Psoas muscle (tissue), 8 donors: ENCODE data around the gene RNF123. TPM values are rescaled to one million over a fixed set of nuclear protein-coding genes. Genes with fewer than 3 reads are reported as not detected.
A peak's percentile ranks its signal among the peaks of the same experiment; 100 is the strongest.

Experiments used
- ATAC-seq, 4 donors: fragments of 200-7000 bp; cut with Tn5 transposase; one replicate each; pipeline ENCODE4 v1.9.1; 2020; ENCODE audit warnings: moderate library complexity in 3 of 4, mild to moderate bottlenecking in 2 of 4
- DNase-seq, 2 donors: peaks; one replicate each; pipeline ENCODE4 v3.0.0-alpha.2; 2020
- H3K27ac ChIP-seq: fragments of 200-600 bp; one replicate; pipeline ENCODE4 v1.8.0; 2022
- H3K27me3 ChIP-seq, 3 donors: fragments of 200-600 bp in 1 of 3; one replicate each; pipeline versions ENCODE4 v1.6.1 to v1.8.0; 2013 to 2022; ENCODE audit warnings: low read length in 2 of 3, mild to moderate bottlenecking in 2 of 3, moderate library complexity in 1 of 3; ENCODE audit not compliant: insufficient read depth in 3 of 3
- H3K36me3 ChIP-seq, 2 donors: fragments of 200-600 bp in 1 of 2; one replicate each; pipeline versions ENCODE4 v1.6.1 to v1.8.0; 2013 to 2022; ENCODE audit warnings: low read depth in 1 of 2, mild to moderate bottlenecking in 1 of 2, moderate library complexity in 1 of 2; ENCODE audit not compliant: insufficient read depth in 1 of 2
- H3K4me1 ChIP-seq: fragments of 200-600 bp; one replicate; pipeline ENCODE4 v1.8.0; 2022
- H3K4me3 ChIP-seq: fragments of 200-600 bp; one replicate; pipeline ENCODE4 v1.8.0; 2022; ENCODE audit warnings: mild to moderate bottlenecking
- H3K9me3 ChIP-seq: fragments of 200-600 bp; one replicate; pipeline ENCODE4 v1.8.0; 2022
- CTCF ChIP-seq: fragments of 200-600 bp; IDR thresholded peaks from one replicate; pipeline ENCODE4 v1.8.0; 2022; ENCODE audit warnings: antibody characterized with exemption
- WGBS, 3 donors: extraction: QIAGEN DNeasy Blood & Tissue Kit; methylation state at CpG; one replicate each; pipeline versions ENCODE4 v1.1.6 to v1.1.7; 2013; 5-methylcytosine and 5-hydroxymethylcytosine counted together
- intact Hi-C, 2 donors: fragments of 100-400 bp; cut with DNase I; formaldehyde crosslinking; loops; one replicate each; pipeline versions ENCODE4 v1.11.0 to v1.14.2; 2022
- polyA plus RNA-seq, 3 donors: library from polyadenylated mRNA; stranded (reverse); fragments of 200-250 nt; gene quantifications; one replicate each; pipeline ENCODE4 v1.2.3, GENCODE V29; 2013
- total RNA-seq, 4 donors: library from RNA; stranded (reverse); fragmentation: NEBNext Ultra II Directional in 2 of 4; extraction: Animal tissue kit (Norgen Biotek cat#: 25700) in 2 of 4; gene quantifications; one replicate each; pipeline versions ENCODE4 v1.2.1 to v1.2.4, GENCODE V29; 2021 to 2023
- donor health status: healthy with polysubstance abuse.
- donor health status: DM: no; HTN: no; CAD: no; lungs with moderate emphysema.
- donor health status: Bipolar disorder and iron deficiency.
- donor health status: healthy.
- donor health status: DM: yes; HTN: yes; CAD: no.
- donor health status: DM: no; HTN: no; CAD: no.
- donor health status: DM: no; HTN: no; CAD: no.
- donor health status: DM: yes; HTN: yes; CAD: no.

The RNF123 gene
- total and polyA plus RNA-seq, 7 donors: 36.1 to 170 (median 105) TPM

- peaks cover 0 to 85% of the 10 kb centered on the region in 2 donors for H3K36me3 ChIP-seq
- H3K27ac ChIP-seq: no peak overlapping the region
- intact Hi-C loops: no loop called here
- no peak overlapping the region for H3K4me3 ChIP-seq
- no peak for TF ChIP-seq CTCF
- H3K9me3 ChIP-seq: no peaks in the 10 kb centered on the region
- no peak for ATAC-seq
- H3K27me3 ChIP-seq: no peaks in the 10 kb centered on the region
- WGBS, 3 donors: 48 to 65% (median 49%) methylated on average over 4 of the region's 4 CpGs
- DNase-seq: peak in 1 of 2 donors; percentile 25
- no peaks in the 10 kb centered on the region for H3K4me1 ChIP-seq
Observed at GRCh38 chr3:49707113-49707480, 17.7 kb downstream of the RNF123 start.

- H3K4me1 ChIP-seq: peaks cover 11% of the 10 kb centered on the region
Observed at GRCh38 chr3:49709852-49710251, 20.5 kb downstream of the RNF123 start.

GRCh38 chr3:49711489-49711888, 22.1 kb downstream of the RNF123 start:
- Histone ChIP-seq H3K27me3 (no peaks in the 10 kb centered on the region), H3K4me3 (no peak overlapping the region), H3K4me1 (peaks cover 13% of the 10 kb centered on the region), H3K9me3 (no peaks in the 10 kb centered on the region), H3K27ac (no peak overlapping the region), H3K36me3 (peaks cover 0 to 68% of the 10 kb centered on the region in 2 donors)
- no peak for ATAC-seq
- 92 to 98% (median 93%) methylated on average over 5 of the region's 5 CpGs for WGBS, 3 donors
- intact Hi-C loops: no loop called here
- no peak for TF ChIP-seq CTCF
- peak; percentile 1 to 28 for DNase-seq

More at GRCh38 chr3:49709852-49710251, 20.5 kb downstream of the RNF123 start:
- peaks cover 0 to 74% of the 10 kb centered on the region in 2 donors for H3K36me3 ChIP-seq
- TF ChIP-seq CTCF: no peak
- H3K27ac ChIP-seq: no peak overlapping the region
- no peak for ATAC-seq
- H3K9me3 ChIP-seq: no peaks in the 10 kb centered on the region
- 90 to 96% (median 92%) methylated on average over 8 of the region's 8 CpGs for WGBS, 3 donors
- no peak overlapping the region for H3K4me3 ChIP-seq
- no peak for DNase-seq
- no peaks in the 10 kb centered on the region for H3K27me3 ChIP-seq
- intact Hi-C loops: no loop called here

GRCh38 chr3:49712166-49712565, 22.8 kb downstream of the RNF123 start:
- intact Hi-C loops: no loop called here
- DNase-seq: peak; percentile 6 to 41
- no peak for TF ChIP-seq CTCF

GRCh38 chr3:49712631-49713317, 23.4 kb downstream of the RNF123 start:
- H3K4me1 ChIP-seq: peaks cover 14% of the 10 kb centered on the region
- no peaks in the 10 kb centered on the region for H3K9me3 ChIP-seq
- ATAC-seq (no peak), DNase-seq (peak; percentile 3 to 48)
- peaks cover 0 to 68% of the 10 kb centered on the region in 2 donors for H3K36me3 ChIP-seq
- no peak overlapping the region for H3K4me3 ChIP-seq
- no peak for TF ChIP-seq CTCF
- WGBS, 3 donors: 52 to 58% (median 54%) methylated on average over 7 of the region's 7 CpGs
- H3K27me3 ChIP-seq: no peaks in the 10 kb centered on the region
- intact Hi-C loops: no loop called here
- no peak overlapping the region for H3K27ac ChIP-seq

More at GRCh38 chr3:49712166-49712565, 22.8 kb downstream of the RNF123 start:
- peaks cover 13% of the 10 kb centered on the region for H3K4me1 ChIP-seq
- H3K4me3 ChIP-seq: no peak overlapping the region
- peaks cover 0 to 68% of the 10 kb centered on the region in 2 donors for H3K36me3 ChIP-seq
- WGBS, 3 donors: 92 to 93% (median 93%) methylated on average over 11 of the region's 11 CpGs
- H3K27ac ChIP-seq: no peak overlapping the region
- no peak for ATAC-seq
- H3K27me3 ChIP-seq: no peaks in the 10 kb centered on the region
- H3K9me3 ChIP-seq: no peaks in the 10 kb centered on the region
